A549 (cell line): Measurements from ENCODE around the gene HK1.

Experiments used
- CHD2 ChIP-seq: fragments of 150-350 bp; IDR thresholded peaks from 2 replicates; pipeline ENCODE4 v1.6.1; 2014; ENCODE audit warnings: low read length; ENCODE audit not compliant: partially characterized antibody
- CHD4 ChIP-seq: fragments of 200-600 bp; sonication (generic); IDR thresholded peaks from 2 replicates; pipeline ENCODE4 v1.6.1; 2016; ENCODE audit warnings: antibody characterized with exemption, mild to moderate bottlenecking, borderline replicate concordance
- CTCF ChIP-seq: fragments of >200 bp; sonication (Bioruptor Twin); formaldehyde crosslinking; IDR thresholded peaks from 3 replicates; pipeline ENCODE4 v1.5.1; 2016
- EP300 ChIP-seq, 2 experiments: fragments of >200 bp; sonication (Bioruptor Twin); formaldehyde crosslinking; IDR thresholded peaks; 2 replicates in 1 of 2; 3 replicates in 1 of 2; pipeline ENCODE4 v1.6.1; 2016 to 2017
- REST ChIP-seq: fragments of 200-600 bp; sonication (generic); IDR thresholded peaks from 2 replicates; pipeline ENCODE4 v1.6.1; 2016; ENCODE audit warnings: antibody characterized with exemption, mild to moderate bottlenecking, moderate library complexity
- RFX5 ChIP-seq: fragments of 450-650 bp; IDR thresholded peaks from 2 replicates; pipeline ENCODE4 v1.7.1; 2014; ENCODE audit warnings: antibody characterized with exemption, mild to moderate bottlenecking, moderate library complexity
- ZC3H11A ChIP-seq: fragments of 450-650 bp; IDR thresholded peaks from 2 replicates; pipeline ENCODE4 v1.6.1; 2014; ENCODE audit warnings: antibody characterized with exemption, mild to moderate bottlenecking

GRCh38 chr10:69254877-69255276 lies 23.4 kb upstream of the HK1 start:
- TF ChIP-seq CTCF (no peak), RFX5 (no peak), CHD2 (no peak), EP300 (IDR thresholded peaks at IDR 0.05) (no peak), ZC3H11A (no peak), CHD4 (no peak), REST (no peak)
